Muscle of back (tissue), 10 donors: ENCODE measurements around the gene MIS18BP1. TPM values are rescaled to one million over a fixed set of nuclear protein-coding genes. Genes with fewer than 3 reads are reported as not detected.

Experiments used
- polyA plus RNA-seq, 10 donors: library from polyadenylated mRNA; unstranded; fragments of 120-200 nt; gene quantifications; one replicate each; pipeline ENCODE4 v1.2.1, GENCODE V29; 2013; ENCODE audit not compliant: insufficient read length in 10 of 10

MIS18BP1 gene
- polyA plus RNA-seq, 10 donors, result 14.3 to 33.8 (median 22.0) TPM

Other genes with a start within 250 kb of the MIS18BP1 start
- gene PRPF39, start 169.1 kb downstream of the MIS18BP1 start, polyA plus RNA-seq, result 10 to 100 TPM; 35.7 to 70.2 (median 49.1) TPM
- 100 to 1,000 TPM; 117 to 144 (median 126) TPM for gene FKBP3, start 118.7 kb downstream of the MIS18BP1 start, polyA plus RNA-seq
- 10 to 100 TPM in 2 of 10 donors, 1 to 10 TPM in 8; 4.0 to 13.1 (median 7.0) TPM for gene FANCM, start 117.3 kb downstream of the MIS18BP1 start, polyA plus RNA-seq